CD4-positive, alpha-beta T cell treated with Interleukin-4 for 4 hours (primary cell): Measurements from ENCODE around the gene EDNRA.
A peak's percentile ranks its signal among the peaks of the same experiment; 100 is the strongest.

ENCODE experiments used
- DNase-seq: peaks from one replicate; pipeline ENCODE4 v3.0.0-alpha.2; 2020

Gene EDNRA

DNA sequence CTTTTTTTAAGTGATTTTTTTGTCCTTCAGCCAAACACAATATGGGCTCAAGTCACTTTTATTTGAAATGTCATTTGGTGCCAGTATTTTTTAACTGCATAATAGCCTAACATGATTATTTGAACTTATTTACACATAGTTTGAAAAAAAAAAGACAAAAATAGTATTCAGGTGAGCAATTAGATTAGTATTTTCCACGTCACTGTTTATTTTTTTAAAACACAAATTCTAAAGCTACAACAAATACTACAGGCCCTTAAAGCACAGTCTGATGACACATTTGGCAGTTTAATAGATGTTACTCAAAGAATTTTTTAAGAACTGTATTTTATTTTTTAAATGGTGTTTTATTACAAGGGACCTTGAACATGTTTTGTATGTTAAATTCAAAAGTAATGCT, 62.1 kb downstream of the EDNRA start:
- no peak for DNase-seq

DNA sequence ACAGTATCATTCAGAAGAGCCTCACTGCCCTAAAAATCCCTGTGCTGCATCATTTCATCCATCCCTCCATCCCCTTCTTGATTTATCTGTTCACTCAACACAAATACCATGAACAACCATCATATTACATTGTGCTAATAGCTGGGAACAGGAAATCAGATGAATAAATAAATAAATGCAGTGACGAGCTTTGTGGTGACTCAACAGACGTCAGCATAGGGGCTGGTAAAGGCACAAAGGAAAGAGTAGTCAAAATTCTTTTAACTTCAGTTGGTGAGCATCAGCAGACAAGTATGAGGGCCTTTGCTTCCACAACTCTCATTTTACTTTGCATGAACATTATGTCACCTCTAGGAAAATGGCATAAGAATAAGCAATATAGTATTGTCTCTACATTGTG, 65.5 kb downstream of the EDNRA start:
- no peak for DNase-seq

DNA sequence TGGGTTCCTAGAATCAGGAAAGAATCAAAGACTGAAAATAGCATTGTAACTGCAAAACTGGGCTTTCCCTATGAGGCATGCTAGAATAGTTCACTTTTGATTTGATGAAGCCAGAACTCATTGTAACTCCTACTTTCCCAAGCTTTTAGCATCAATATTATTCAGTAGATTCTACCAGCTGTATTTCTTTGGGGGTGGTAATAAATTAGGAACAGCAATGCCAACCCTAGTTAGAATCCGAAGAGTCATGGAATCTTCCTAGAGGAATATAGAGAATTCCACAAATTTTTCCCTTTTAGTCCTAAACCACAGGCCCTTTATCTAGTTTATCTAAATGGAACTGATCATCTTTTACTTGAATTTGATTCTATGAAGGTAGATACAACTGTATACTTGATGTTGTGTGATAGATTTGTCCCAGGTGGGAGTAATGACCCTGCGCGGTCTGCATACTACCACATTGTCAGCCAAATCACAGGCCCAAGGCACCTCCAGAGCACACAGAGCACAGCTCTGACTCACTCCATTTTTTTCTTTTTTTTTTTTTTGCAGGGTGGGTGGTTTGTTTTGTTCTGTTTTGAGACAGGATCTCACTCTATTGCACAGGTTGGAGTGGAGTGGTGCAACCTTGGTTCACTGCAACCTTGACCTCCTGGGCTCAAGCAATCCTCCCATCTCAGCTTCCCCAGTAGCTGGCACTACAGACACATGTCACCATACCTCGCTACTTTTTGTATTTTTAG, 66.6 kb downstream of the EDNRA start:
- DNase-seq: no peak

DNA sequence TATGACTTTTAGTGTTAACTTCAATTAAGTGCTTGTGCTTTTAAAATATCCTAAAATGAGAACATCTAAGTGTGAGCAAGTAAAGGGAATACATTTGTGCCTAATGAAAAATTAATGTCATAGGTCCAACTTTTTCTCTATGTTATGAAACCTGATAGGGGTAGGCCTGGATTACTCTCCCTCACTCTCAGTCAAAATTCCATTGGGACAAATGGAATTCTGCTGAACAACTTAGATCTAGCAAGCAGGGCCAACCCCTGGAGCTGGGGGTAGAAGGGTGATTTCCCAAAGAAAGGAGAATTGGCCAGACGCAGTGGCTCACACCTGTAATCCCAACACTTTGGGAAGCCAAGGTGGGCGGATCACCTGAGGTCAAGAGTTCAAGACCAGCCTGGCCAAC, 67.4 kb downstream of the EDNRA start:
- DNase-seq: no peak

DNA sequence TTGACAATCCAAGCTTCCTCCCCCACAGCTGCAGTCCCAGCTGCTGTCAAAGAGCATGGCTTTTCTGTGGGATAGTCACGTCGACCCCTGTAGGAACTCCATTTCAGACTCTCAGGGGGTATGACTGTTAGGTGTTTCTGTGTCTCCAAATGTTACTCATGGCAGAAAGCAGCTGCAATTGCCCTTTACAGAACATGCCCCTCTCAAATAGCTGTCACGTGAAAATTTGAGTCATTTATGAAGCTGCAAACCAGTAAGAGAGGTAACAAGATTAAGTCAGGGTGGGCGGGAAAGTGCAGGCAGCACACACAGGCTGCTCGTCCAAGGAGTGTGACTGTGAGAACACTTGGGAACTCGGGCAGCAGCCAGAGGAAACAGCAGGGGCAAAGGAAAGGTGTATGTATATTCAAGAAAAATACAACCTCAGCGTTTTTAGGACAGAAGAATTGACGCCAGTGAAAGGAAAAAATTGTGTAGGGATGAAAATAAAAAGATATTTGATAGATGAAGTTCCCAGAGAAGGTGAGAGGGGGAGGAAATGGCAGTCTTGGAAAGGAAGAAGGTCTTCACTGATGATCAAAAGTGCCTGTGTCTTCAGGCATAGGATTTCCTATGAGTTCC, 69.8 kb downstream of the EDNRA start:
- DNase-seq: no peak

DNA sequence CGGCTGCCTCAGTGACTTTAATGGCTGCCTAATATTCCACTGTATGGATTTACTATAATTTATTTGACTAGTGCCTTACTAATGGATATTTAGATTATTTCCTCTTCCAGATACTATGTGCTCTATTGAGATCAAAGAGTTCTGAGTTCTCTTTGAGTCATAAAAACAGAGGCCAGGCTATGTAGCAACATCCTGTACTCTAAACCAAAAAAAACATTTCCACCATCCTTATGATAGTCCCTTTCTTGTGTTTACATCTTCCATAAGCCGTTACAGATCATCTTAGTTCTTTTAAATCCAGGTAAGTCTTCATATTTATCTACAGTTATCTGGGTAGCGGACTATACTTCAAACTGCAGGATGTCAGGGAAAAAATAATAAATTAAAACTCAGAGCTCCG, 79.7 kb downstream of the EDNRA start:
- no peak for DNase-seq

DNA sequence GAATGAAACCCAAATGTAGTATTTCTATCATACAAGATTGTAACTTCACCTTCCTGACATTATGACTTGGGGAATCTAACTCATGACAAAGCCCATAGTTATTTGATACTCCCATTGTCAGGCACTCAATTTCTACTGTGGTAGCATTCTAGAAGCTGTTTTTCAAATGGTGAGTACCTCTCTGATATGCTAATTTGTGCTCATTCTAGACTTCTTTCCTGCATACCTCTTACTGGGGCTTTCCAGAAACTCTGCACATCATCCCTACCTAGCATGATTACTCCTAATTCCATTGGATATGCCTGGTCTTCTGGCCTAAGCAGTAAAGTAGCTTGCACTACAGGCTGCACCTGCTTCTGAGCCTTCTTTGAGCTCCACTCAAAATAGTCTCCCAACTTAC, 85.9 kb downstream of the EDNRA start:
- no peak for DNase-seq

DNA sequence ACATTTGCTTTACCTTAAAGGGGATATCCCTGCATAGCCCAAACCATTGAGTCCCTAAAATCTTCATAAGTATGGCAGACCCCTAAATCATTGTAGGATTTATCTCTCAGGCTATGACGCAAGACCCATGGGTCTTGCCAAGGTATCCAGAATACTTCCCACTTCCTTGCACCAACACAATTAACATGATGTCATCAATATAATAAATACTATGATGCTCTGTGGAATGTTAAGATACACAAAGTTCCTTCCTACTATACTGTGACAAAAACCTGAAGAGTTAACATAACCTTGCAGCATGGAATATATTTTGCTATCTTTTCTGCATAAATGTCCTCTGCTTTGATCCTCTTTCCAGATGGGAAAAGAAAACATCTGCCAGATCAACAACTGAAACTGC, 86.4 kb downstream of the EDNRA start:
- DNase-seq: no peak

DNA sequence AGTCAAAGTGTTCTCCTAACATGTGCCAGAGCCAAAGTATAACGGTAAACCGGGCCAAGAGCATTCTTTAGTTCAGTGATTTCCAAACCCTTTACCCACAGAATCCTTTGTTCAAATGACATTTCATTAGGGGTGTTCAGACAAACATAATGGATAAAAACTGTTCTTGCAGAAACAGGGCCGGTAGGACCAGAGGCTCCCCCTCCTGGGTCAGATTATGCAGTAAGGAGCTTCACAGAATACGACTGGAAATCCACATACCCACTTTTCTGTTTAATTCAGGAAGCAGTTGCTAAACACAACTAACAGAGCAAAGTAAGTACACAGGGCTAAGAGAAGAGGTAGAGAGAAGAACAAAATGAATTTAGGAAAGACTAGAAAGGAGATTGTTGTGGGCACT, 89.7 kb downstream of the EDNRA start:
- no peak for DNase-seq

DNA sequence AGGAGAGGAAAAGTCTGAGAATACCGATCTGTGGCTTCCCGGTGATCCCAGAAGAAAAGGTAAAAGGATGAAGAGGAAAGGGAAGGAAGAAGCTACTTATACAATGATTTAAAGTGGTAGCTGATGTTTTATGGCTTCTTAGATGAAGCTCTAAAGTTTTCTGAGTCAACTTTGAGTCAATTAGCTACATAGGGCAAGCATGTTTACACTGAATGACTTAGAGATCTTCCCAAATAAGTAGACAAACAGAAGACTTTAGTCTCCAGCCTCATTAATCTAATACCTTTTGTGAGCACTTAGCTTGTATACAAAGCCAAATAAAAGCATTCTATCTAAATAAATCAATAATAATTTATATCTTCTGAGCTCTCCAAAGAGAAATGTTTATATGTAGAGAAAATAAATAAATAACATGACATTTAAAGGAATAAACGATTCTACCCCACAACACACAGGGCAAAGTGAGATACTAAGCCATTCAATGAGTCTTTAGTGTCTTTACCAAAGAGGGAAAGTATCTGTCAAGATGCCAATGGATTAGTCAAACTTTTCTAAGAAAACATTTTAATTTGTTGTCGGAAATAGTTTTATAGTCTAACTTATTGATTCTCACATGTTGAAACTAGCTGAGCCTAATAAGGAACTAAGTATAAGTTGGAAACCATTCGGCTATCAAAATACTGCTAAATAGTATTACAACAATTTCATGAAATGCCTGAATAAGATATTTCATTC, 90.3 kb downstream of the EDNRA start:
- DNase-seq: no peak

DNA sequence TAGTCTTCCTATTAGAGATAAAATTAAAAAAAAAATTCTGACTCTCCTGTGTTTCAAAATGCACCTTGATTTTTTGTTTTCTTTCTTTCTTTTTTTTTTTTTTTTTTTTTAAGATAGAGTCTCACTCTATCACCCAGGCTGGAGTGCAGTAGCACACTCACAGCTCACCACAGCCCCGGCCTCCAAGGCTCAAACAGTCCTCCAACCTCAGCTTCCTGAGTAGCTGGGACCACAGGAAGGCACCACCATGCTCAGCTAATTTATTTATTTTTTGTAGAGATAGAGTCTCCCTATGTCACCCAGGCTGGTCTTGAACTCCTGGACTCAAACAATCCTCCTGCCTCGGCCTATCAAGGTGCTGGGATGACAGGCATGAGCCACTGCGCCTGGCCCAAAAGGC, 95.2 kb downstream of the EDNRA start:
- no peak for DNase-seq

DNA sequence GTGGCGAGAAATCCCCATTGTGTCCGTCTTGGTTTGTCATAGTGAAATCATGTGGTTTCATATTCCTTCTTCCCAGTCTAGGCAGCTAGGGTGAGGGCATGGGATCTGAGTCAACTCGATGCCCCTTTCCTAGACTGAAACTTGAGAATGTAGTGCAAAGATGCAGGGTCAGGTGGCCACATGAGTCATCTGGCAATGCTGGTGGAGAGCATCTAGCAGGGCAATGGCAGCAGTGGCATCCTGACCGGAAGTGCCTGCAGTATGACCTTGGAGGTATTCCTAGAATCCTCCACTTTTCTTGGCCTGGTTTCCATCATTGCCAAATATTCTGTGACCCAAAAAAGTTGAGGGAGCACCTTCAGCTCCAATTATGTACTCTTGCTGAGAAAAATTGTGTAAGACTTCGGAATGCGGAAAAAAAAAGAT, 97.2 kb downstream of the EDNRA start:
- DNase-seq: no peak

DNA sequence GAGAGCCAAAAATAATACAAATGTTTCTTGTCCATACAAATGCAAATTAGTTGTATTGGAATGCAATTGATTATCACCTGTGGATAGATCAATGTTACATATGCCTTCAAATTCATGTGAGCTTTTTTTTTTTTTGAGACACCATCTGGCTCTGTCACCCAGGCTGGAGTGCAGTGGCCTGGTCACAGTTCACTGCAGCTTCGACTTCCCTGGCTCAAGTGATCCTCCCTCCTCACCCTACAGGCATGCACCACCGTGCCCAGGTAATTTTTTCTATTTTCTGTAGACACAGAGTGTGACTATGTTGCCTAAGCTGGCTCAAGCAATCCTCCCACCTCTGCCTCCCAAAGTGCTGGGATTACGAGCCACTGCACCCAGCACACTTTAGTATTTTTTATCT, 97.7 kb downstream of the EDNRA start:
- DNase-seq: no peak

DNA sequence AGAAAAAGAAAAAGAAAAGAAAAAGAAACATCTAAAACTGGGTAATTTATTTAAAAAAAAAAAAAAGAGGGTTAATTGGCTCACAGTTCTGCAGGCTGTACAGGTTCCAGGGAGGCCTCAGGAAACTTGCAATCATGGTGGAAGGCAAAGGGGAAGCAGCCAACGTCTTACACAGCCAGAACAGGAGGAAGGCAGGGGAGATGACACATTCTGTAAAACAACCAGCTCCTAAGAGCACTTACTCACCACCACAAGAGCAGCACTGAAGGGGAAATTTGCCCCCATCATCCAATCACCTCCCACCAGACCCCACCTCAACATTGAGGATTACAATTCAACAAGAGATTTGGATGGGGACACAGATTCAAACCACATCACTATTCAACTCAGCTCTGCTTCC, 99.5 kb downstream of the EDNRA start:
- no peak for DNase-seq

DNA sequence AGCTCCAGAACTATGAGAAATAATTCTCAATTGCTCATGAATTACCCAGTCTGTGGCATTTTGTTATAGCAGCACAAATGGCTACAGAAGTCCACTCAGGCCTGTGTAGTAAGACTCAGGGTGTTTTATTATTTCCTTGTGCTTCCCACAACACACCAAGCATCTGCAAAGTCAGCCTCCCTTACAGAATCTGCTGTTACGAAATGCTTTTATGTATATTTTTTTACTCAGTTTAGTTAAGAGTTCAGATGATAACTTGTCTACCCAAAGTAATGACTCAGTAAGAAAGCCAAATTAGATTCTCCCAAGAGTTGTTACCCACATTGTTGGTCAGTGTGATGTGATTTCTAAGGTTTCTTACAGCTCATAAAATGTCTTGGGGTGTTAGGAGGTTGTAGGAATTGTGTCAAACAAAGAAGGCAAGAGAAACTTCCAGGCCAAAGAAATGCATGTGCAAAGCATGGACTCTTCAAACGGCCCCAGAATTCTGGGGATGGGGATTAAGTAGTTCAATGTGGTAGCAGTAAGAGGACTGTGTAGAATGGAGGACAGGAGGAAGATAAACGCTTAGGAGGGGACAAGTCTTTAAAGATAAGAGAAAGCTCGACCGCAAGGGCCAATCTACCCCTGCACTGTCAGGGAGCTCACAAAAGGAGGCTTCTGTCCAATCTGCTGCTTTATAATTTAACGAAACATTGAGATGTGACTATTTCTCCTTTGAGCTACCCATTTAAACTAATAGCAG, 100.9 kb downstream of the EDNRA start:
- no peak for DNase-seq

DNA sequence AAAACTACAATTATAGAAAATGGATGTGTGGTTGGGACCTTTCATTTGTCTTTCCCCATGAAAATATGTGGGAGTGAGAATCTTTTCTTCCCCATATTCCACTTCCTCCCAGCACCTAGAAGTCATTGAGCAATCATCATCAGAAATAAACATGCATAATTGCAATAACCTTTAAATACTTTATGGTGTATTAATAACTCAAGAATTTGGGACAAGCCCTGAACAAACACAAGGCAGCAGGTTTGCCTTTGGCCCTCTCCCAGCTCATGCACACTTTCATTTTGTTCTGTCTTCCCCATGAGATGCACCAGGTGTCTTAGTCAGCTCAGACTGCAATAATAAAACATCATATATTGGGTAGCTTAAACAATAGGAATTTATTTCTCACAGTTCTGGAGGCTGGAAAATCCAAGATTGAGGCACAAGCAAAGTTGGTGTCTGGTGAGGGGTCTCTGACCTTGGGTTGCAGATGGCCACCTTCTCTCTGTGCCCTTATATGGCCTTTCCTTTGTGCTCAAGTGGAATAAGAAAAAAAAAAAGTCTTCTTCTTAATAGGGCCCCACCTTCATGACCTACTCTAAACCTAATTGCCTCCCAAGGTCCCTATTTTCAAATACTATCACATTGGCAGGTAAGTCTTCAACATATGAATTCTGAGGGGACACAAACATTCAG, 101.6 kb downstream of the EDNRA start:
- DNase-seq: no peak

DNA sequence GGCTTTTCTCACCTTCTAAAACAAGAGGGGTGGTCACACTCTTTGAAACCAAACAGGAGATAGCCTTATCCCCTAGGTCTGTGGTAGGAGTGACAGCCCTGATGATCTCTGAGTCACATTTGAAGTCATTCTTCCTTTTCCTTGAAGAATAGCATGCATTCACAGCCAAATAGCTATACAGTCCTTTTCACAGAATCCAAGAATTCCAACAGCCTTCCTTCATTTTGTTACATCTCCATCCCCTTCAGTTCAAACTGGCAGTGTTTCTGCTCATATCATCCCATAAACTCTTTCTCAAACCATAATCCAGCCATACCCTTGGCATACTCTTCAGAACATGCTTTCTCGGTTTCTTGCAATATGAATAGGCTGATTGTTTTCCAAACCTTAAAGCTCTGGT, 103.0 kb downstream of the EDNRA start:
- no peak for DNase-seq

DNA sequence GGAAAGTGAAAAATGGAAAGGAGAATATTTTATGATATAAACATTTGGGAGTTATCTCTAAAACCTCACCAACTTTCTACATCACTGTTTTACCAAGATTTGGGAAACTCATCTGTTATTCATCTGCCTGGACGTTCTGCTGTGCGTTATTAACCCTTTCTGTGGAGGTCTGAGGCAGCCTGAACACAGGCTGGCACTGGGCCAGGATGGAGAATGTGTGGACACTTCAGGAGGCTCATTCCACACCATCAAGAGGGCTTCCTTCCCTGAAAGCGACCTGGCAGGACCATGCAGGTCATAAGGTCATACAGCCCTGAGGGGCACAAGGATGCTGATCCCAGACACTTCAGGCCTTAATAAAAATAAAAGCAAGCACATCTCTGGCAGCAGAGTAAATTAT, 105.1 kb downstream of the EDNRA start:
- DNase-seq: no peak

DNA sequence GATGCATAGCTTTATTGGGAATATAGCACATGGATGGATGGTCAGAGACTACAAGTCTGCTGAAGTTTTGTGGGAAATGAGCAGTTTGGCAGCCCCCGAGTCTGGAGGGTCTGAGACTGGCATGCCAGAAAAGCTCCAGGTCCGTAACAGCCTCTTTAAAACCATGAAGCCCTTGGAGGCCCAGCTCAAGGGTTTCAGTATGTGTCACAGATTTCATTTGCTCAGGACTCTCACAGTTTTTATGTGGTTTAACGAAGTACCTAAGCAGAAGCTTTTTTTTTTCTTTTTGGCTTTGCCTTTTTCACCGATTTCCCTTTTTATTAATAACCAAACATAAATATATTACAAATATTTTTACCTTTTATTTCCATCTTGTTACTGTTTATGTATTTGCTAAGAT, 105.7 kb downstream of the EDNRA start:
- DNase-seq: no peak

DNA sequence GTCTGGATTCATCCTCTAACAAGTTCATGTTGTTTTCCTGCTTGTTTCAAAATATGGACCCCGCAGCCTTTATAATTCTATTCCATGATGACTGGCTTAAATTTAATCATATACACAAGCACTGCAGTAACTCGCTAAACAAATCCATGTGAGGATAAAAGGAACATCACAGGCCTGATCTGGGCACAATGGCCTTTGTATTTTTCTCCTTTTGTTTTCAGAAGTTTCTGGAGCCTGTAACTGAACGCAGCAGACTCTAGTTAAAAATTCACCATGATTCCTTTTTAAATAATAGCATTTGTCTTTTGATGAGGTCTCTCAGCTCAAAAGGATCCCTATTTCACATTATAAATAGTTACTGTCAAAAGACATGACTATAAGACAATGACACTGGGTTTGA, 106.1 kb downstream of the EDNRA start:
- DNase-seq: no peak

DNA sequence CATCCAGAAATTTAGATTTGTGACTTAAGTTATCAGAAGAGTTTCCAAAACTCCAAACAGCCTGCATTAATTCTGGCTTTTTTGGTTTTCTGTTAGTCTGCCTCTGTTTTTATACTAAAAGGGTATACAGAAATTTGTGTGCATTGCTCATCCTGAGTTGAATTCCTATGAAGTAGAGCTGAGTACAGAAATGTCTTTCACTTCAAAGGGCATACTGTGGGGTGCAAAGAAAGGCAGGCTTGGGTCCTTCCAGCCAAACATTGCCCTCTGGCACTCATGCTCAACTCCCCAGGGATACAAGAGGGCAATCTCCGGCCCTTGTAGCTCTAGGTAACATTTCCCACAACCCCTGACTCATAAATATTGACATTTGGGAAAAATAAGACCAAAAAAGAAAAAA, 108.7 kb downstream of the EDNRA start:
- DNase-seq: no peak

DNA sequence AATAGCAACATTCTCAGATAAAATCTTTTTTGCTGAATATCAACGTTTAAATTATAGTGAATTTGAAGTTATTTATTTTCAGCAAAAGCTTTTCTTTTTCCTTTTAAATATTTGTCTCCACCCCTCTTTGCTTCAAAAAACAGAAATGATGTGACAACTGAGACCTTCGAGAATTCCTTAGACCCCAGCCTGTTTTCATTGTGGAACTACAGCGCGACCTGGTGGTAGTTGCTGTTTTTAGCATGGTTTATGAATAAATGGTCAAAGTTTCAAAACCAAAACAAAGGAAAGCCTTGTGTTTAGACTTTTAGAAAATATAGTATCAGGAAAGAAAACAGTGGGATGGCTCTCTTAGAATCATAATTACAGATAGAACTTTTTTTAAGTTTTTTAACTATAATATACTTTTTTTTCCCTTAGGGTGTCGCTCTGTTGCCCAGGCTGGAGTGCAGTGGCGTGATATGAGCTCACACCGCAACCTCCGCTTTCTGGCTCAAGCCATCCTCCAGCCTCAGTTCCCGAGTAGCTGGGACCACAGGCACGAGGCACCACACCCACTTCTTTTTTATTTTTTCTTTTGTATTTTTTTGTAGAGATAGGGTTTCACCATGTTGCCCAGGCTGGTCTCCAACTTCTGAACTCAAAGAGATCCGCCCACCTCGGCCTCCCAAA, 109.5 kb downstream of the EDNRA start:
- DNase-seq: peak; percentile 37
